Trophoblast cell (in vitro differentiated cells and primary cell): ENCODE measurements around the gene PBX4.
A peak's percentile ranks its signal among the peaks of the same experiment; 100 is the strongest.

Experiments
- DNase-seq, 2 donors: peaks; one replicate each; pipeline ENCODE4 v3.0.0-alpha.2; 2016
- H2AFZ ChIP-seq: 2 replicates; pipeline ENCODE4 v1.6.1; 2013; ENCODE audit warnings: low read length, moderate library complexity, mild to moderate bottlenecking; ENCODE audit not compliant: insufficient read depth, poor library complexity
- H2AK5ac ChIP-seq: 2 replicates; pipeline ENCODE4 v1.6.1; 2013; ENCODE audit warnings: mild to moderate bottlenecking, low read length
- H2BK120ac ChIP-seq: 2 replicates; pipeline ENCODE4 v1.6.1; 2013; ENCODE audit warnings: low read length, mild to moderate bottlenecking, moderate library complexity; ENCODE audit not compliant: insufficient read depth, poor library complexity
- H2BK12ac ChIP-seq: 2 replicates; pipeline ENCODE4 v1.6.1; 2013; ENCODE audit warnings: mild to moderate bottlenecking, low read length, moderate library complexity
- H2BK5ac ChIP-seq: 2 replicates; pipeline ENCODE4 v1.6.1; 2013; ENCODE audit warnings: low read length, low read depth, moderate library complexity, mild to moderate bottlenecking; ENCODE audit not compliant: poor library complexity
- H3K14ac ChIP-seq: 2 replicates; pipeline ENCODE4 v1.6.1; 2013; ENCODE audit warnings: mild to moderate bottlenecking, low read length
- H3K18ac ChIP-seq: 2 replicates; pipeline ENCODE4 v1.6.1; 2013; ENCODE audit warnings: mild to moderate bottlenecking, low read length
- H3K23ac ChIP-seq: 2 replicates; pipeline ENCODE4 v1.6.1; 2013; ENCODE audit warnings: low read length
- H3K27ac ChIP-seq: 2 replicates; pipeline ENCODE4 v1.5.1; 2013; ENCODE audit warnings: low read depth, mild to moderate bottlenecking, inconsistent platforms, low read length, moderate library complexity
- H3K27me3 ChIP-seq: 2 replicates; pipeline ENCODE4 v1.6.1; 2013; ENCODE audit warnings: inconsistent platforms, mild to moderate bottlenecking, low read length, moderate library complexity; ENCODE audit not compliant: insufficient read depth
- H3K36me3 ChIP-seq, 2 experiments: 1 replicate in 1 of 2; 2 replicates in 1 of 2; pipeline ENCODE4 v1.6.1; 2013; ENCODE audit warnings: low read length in 2 of 2, mild to moderate bottlenecking in 2 of 2, moderate library complexity in 1 of 2; ENCODE audit not compliant: insufficient read depth in 2 of 2, control insufficient read depth in 1 of 2
- H3K4ac ChIP-seq: 2 replicates; pipeline ENCODE4 v1.6.1; 2013; ENCODE audit warnings: low read depth, mild to moderate bottlenecking, low read length, moderate library complexity
- H3K4me1 ChIP-seq, 2 experiments: 1 replicate in 1 of 2; 2 replicates in 1 of 2; pipeline ENCODE4 v1.6.1; 2013; ENCODE audit warnings: low read length in 2 of 2, mild to moderate bottlenecking in 2 of 2, moderate library complexity in 1 of 2; ENCODE audit not compliant: insufficient read depth in 2 of 2, control insufficient read depth in 1 of 2
- H3K4me2 ChIP-seq: 2 replicates; pipeline ENCODE4 v1.6.1; 2013; ENCODE audit warnings: inconsistent platforms, mild to moderate bottlenecking, low read length, moderate library complexity
- H3K4me3 ChIP-seq: 2 replicates; pipeline ENCODE4 v1.5.1; 2013; ENCODE audit warnings: mild to moderate bottlenecking, low read depth, low read length, inconsistent platforms
- H3K79me1 ChIP-seq: one replicate; pipeline ENCODE4 v1.6.1; 2013; ENCODE audit warnings: low read length
- H3K79me2 ChIP-seq: 2 replicates; pipeline ENCODE4 v1.6.1; 2013; ENCODE audit warnings: low read length, mild to moderate bottlenecking; ENCODE audit not compliant: control insufficient read depth, insufficient read depth, poor library complexity
- H3K9ac ChIP-seq: 2 replicates; pipeline ENCODE4 v1.6.1; 2013; ENCODE audit warnings: mild to moderate bottlenecking, low read length
- H3K9me3 ChIP-seq: 2 replicates; pipeline ENCODE4 v1.6.1; 2013; ENCODE audit warnings: low read depth, mild to moderate bottlenecking, control low read depth, inconsistent platforms, low read length; ENCODE audit not compliant: insufficient read depth
- H4K12ac ChIP-seq: 2 replicates; pipeline ENCODE4 v1.6.1; 2013; ENCODE audit warnings: low read depth, mild to moderate bottlenecking, low read length, moderate library complexity
- H4K8ac ChIP-seq: 2 replicates; pipeline ENCODE4 v1.6.1; 2013; ENCODE audit warnings: low read depth, mild to moderate bottlenecking, low read length, moderate library complexity
- H4K91ac ChIP-seq: one replicate; pipeline ENCODE4 v1.6.1; 2013; ENCODE audit warnings: low read depth, mild to moderate bottlenecking, low read length, moderate library complexity
- WGBS: extraction: QIAGEN DNeasy Blood & Tissue Kit; methylation state at CpG from one replicate; pipeline ENCODE4 v1.1.7; 2013; ENCODE audit warnings: missing lambda C conversion rate; ENCODE audit not compliant: insufficient read length, insufficient coverage; ENCODE audit errors: extremely low coverage; 5-methylcytosine and 5-hydroxymethylcytosine counted together

PBX4 gene

DNA sequence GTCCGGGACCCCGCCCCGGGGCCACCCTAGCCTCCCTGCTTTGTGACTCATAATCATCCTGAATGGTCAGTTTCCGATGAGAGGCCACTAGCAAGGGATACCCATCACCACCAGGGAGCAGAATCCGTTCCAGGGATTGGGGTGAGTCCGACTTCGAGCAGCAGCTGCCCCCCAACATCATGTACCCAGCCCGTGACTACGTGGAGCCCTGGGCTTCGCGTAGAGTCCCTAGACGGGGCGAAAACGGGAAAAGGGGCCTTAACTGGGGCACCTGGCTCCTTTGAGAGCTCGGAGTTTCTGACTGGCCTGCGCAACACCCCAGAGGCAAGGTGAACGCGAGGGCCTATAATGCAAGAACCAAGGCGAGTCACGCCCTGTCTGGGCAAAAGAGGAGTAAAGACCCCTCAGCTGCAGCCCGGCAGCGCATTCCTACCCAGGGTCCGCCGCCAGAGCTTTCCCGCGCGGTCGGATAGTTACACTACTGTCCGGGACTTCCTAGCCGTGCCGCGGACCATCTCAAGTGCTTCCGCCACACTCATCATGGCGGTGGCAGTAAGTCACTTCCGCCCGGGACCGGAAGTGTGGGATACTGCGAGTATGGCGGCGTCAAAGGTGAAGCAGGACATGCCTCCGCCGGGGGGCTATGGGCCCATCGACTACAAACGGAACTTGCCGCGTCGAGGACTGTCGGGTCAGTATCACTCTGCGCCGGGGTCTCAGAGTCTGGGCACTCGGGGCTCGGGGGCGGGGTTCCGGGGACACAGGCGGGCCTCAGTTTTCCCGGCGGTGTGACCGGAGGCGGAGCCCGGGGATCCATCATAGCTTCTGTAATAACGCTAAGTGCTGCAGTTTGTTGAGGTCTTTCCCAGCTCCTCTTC lies 102.6 kb downstream of the PBX4 start, which contains the start of gene NDUFA13:
NDUFA13 (plus strand) TSS at position 584 of the 878 bp plus-strand sequence; CDS start at position 598, 14 bp downstream.
- Histone ChIP-seq H2AFZ (peak within 1 kb of the TSS; percentile 85), H3K79me2 (peaks cover 8% of the 10 kb centered on the region), H3K4me1 (peaks cover 5 to 6% of the 10 kb centered on the region in 2 experiments), H2BK12ac (no peak within 1 kb of the TSS), H2AK5ac (peak within 1 kb of the TSS; percentile 77), H3K4me3 (peak within 1 kb of the TSS; percentile 76), H3K27me3 (no peaks in the 10 kb centered on the region), H4K12ac (peak within 1 kb of the TSS; percentile 82), H3K36me3 (peaks cover 11 to 22% of the 10 kb centered on the region in 2 experiments), H3K9me3 (peaks cover 10% of the 10 kb centered on the region), H3K14ac (peak within 1 kb of the TSS; percentile 91), H3K27ac (peak within 1 kb of the TSS; percentile 46), H2BK120ac (peak within 1 kb of the TSS; percentile 70), H3K79me1 (peaks cover 10% of the 10 kb centered on the region), H4K8ac (peak within 1 kb of the TSS; percentile 87), H3K4me2 (peak within 1 kb of the TSS; percentile 76), H3K9ac (peak within 1 kb of the TSS; percentile 91), H4K91ac (peak within 1 kb of the TSS; percentile 80), H2BK5ac (peak within 1 kb of the TSS; percentile 42), H3K4ac (peak within 1 kb of the TSS; percentile 95), H3K18ac (peak within 1 kb of the TSS; percentile 88), H3K23ac (no peak within 1 kb of the TSS)
- no CpG with 5 or more reads among the region's 61 CpGs for WGBS
- peak; percentile 91 to 99 for DNase-seq

DNA sequence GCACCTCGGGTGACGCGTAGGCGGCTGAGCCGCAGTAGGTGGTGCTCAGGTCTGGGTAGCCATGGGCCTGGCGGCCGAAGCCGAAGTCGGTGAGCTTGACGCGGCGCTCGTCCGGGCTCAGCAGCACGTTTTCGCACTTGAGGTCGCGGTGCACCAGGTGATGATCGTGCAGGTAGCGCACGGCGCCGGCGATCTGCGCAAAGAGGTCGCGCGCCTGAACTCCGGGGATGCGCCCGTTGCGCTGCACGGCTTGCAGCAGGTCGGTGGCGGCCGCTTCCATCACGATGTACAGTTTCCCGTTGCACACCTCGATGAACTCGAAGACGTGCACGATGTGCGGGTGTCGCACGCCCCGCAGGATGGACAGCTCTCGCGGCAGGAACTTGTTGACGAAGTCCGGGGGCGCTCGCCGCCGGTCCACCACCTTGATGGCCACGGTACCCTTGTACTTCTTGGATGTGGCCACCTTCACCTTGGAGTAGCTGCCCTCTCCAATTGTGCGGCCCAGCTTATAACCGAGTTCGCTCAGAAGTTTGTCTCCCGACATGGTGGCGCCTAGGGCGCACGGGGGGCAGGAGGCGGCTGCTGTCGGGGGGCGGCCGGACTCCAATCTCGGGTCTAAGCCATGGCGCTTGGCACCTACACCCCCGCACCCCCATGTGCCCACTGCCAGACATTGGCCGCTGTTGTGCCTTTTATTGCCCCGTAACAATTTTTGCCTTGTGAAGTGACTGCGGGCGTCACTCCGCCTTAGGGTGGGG lies 103.4 kb downstream of the PBX4 start, which contains the start of gene TSSK6:
TSSK6 (minus strand) TSS at position 668 of the 761 bp plus-strand sequence; CDS start at position 547, 121 bp downstream.
- Histone ChIP-seq H3K18ac (peak within 1 kb of the TSS; percentile 88), H3K4ac (peak within 1 kb of the TSS; percentile 95), H3K36me3 (peaks cover 11 to 17% of the 10 kb centered on the region in 2 experiments), H3K4me1 (peaks cover 5 to 6% of the 10 kb centered on the region in 2 experiments), H3K9me3 (peaks cover 10% of the 10 kb centered on the region), H3K23ac (no peak within 1 kb of the TSS), H3K79me1 (peaks cover 10% of the 10 kb centered on the region), H3K27me3 (no peaks in the 10 kb centered on the region), H4K8ac (peak within 1 kb of the TSS; percentile 87), H3K4me3 (peak within 1 kb of the TSS; percentile 76), H2BK12ac (no peak within 1 kb of the TSS), H4K91ac (peak within 1 kb of the TSS; percentile 80), H3K27ac (peak within 1 kb of the TSS; percentile 46), H4K12ac (peak within 1 kb of the TSS; percentile 82), H2BK5ac (peak within 1 kb of the TSS; percentile 42), H3K9ac (peak within 1 kb of the TSS; percentile 91), H2BK120ac (peak within 1 kb of the TSS; percentile 70), H3K14ac (peak within 1 kb of the TSS; percentile 91), H3K4me2 (peak within 1 kb of the TSS; percentile 76), H2AFZ (peak within 1 kb of the TSS; percentile 85), H3K79me2 (peaks cover 8% of the 10 kb centered on the region), H2AK5ac (peak within 1 kb of the TSS; percentile 77)
- no peak for DNase-seq
- no CpG with 5 or more reads among the region's 74 CpGs for WGBS

DNA sequence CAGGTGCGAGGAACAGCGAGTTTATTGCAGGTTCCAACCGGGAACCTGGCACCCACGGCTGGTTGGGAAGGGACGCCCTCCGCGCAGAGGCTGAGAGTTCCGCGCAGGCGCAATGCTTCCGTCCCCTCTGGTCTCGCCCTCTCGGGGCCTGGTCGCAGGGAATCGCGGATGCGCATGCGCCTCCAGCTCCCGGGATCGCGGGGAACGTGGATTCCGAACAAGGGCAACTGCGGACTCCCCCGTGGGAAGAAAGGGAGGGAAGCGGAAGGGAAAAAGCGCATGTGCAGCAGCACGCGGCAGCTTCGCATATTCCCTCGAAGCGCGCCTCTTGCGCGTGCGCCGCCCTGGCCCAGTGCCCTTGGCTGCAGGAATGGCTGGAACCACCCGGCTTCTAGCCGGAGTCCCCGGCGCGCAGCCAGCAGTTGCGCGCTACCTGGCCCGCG lies 104.3 kb downstream of the PBX4 start:
- H3K27ac ChIP-seq = no peak overlapping the region
- H4K8ac ChIP-seq = no peak overlapping the region
- no peak overlapping the region for H3K23ac ChIP-seq
- H3K9ac ChIP-seq = no peak overlapping the region
- H3K4me3 ChIP-seq = no peak overlapping the region
- H3K4me1 ChIP-seq = peaks cover 5 to 6% of the 10 kb centered on the region in 2 experiments
- H3K79me1 ChIP-seq = peaks cover 10% of the 10 kb centered on the region
- peaks cover 10% of the 10 kb centered on the region in 2 experiments for H3K36me3 ChIP-seq
- H2AK5ac ChIP-seq = no peak overlapping the region
- no peak overlapping the region for H2AFZ ChIP-seq
- no peak overlapping the region for H3K18ac ChIP-seq
- no CpG with 5 or more reads among the region's 46 CpGs for WGBS
- H4K91ac ChIP-seq = no peak overlapping the region
- H3K4me2 ChIP-seq = no peak overlapping the region
- H3K27me3 ChIP-seq = no peaks in the 10 kb centered on the region
- DNase-seq = peak; percentile 10 to 69
- H3K79me2 ChIP-seq = peaks cover 8% of the 10 kb centered on the region
- no peak overlapping the region for H2BK5ac ChIP-seq
- no peak overlapping the region for H4K12ac ChIP-seq
- H3K9me3 ChIP-seq = peaks cover 10% of the 10 kb centered on the region
- H2BK120ac ChIP-seq = no peak overlapping the region
- H3K4ac ChIP-seq = no peak overlapping the region
- no peak overlapping the region for H2BK12ac ChIP-seq
- no peak overlapping the region for H3K14ac ChIP-seq

DNA sequence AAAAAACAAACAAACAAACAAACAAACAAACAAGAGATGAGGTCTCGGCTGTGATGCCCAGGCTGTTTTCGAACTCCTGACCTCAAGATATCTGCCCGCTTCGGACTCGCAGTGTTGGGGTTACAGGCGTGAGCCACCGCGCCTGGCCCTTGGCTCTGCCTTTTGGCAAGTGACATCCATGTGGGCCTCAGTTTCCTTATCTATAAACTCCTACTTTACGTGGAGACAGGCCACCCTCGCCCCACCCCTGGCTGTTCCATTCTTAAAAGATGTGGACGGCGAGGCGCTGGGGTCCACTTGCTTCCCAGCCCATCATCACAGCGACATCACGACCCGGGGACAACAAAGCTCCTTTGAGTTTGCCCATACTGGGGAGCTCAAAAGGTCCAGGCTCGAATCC lies 104.8 kb downstream of the PBX4 start:
- Histone ChIP-seq H3K18ac (no peak overlapping the region), H2AK5ac (no peak overlapping the region), H3K14ac (no peak overlapping the region), H2BK120ac (no peak overlapping the region), H3K27me3 (no peaks in the 10 kb centered on the region), H4K91ac (no peak overlapping the region), H2AFZ (no peak overlapping the region), H3K79me1 (peaks cover 10% of the 10 kb centered on the region), H3K9ac (no peak overlapping the region), H3K4me3 (no peak overlapping the region), H3K4me2 (no peak overlapping the region), H3K36me3 (peaks cover 7% of the 10 kb centered on the region in 2 experiments), H4K8ac (no peak overlapping the region), H2BK12ac (no peak overlapping the region), H3K9me3 (peaks cover 10% of the 10 kb centered on the region), H2BK5ac (no peak overlapping the region), H3K23ac (no peak overlapping the region), H3K27ac (no peak overlapping the region), H3K4ac (no peak overlapping the region), H4K12ac (no peak overlapping the region), H3K79me2 (peaks cover 8% of the 10 kb centered on the region), H3K4me1 (peaks cover 5 to 6% of the 10 kb centered on the region in 2 experiments)
- no peak for DNase-seq
- no CpG with 5 or more reads among the region's 17 CpGs for WGBS
